ENCODE results near the gene ANTXR2. TPM values are rescaled to one million over a fixed set of nuclear protein-coding genes. Genes with fewer than 3 reads are reported as not detected.

ANTXR2 gene
- total RNA-seq, 1 experiment from 2014 or later, result 7.0 TPM

GRCh38 chr4:80075995-80076675, 3.1 kb upstream of the ANTXR2 start:
- no peak for DNase-seq (ENCODE audit: low spot score)
- H3K9me3 ChIP-seq (ENCODE audit: low read depth, low read length, poor library complexity, severe bottlenecking), result no peaks in the 10 kb centered on the region
- H3K4me3 ChIP-seq (ENCODE audit: low read depth, low read length, poor library complexity, severe bottlenecking), result no peak overlapping the region
- no TSS peak for BruUV-seq (replicated peaks)
- intact Hi-C loops (cut with micrococcal nuclease; ENCODE audit: unreplicated experiment), result no loop called here
- ChIA-PET CTCF (no interaction called here), POLR2A (ENCODE audit: low non-redundant PET) (no interaction called here)
- no peak for TF ChIP-seq EZH2 (IDR thresholded peaks at IDR 0.05; ENCODE audit: borderline replicate concordance, low read depth, low read length, poor library complexity, severe bottlenecking)
- no peak for TF ChIP-seq CTCF (conservative IDR thresholded peaks at IDR 0.05; ENCODE audit: low read depth, low read length)
- H3K27me3 ChIP-seq (replicated peaks; ENCODE audit: insufficient read depth, low read depth, low read length, poor library complexity), result no peaks in the 10 kb centered on the region
- no peak overlapping the region for H3K27ac ChIP-seq (ENCODE audit: low read depth, low read length, poor library complexity, severe bottlenecking)
- H3K4me1 ChIP-seq (ENCODE audit: insufficient read depth, low read length, poor library complexity, severe bottlenecking), result no peaks in the 10 kb centered on the region
- H3K36me3 ChIP-seq (ENCODE audit: insufficient read depth, low read length, poor library complexity, severe bottlenecking), result no peaks in the 10 kb centered on the region

GRCh38 chr4:80074651-80075050, 1.6 kb upstream of the ANTXR2 start:
- ChIA-PET POLR2A (ENCODE audit: low non-redundant PET) (no interaction called here), CTCF (no interaction called here)
- no peak overlapping the region for H3K4me3 ChIP-seq (ENCODE audit: low read depth, low read length, poor library complexity, severe bottlenecking)
- no peaks in the 10 kb centered on the region for H3K9me3 ChIP-seq (ENCODE audit: low read depth, low read length, poor library complexity, severe bottlenecking)
- TF ChIP-seq EZH2 (IDR thresholded peaks at IDR 0.05; ENCODE audit: borderline replicate concordance, low read depth, low read length, poor library complexity, severe bottlenecking) (no peak), CTCF (conservative IDR thresholded peaks at IDR 0.05; ENCODE audit: low read depth, low read length) (no peak)
- no peaks in the 10 kb centered on the region for H3K4me1 ChIP-seq (ENCODE audit: insufficient read depth, low read length, poor library complexity, severe bottlenecking)
- no peaks in the 10 kb centered on the region for H3K27me3 ChIP-seq (replicated peaks; ENCODE audit: insufficient read depth, low read depth, low read length, poor library complexity)
- no TSS peak for BruUV-seq (replicated peaks)
- H3K36me3 ChIP-seq (ENCODE audit: insufficient read depth, low read length, poor library complexity, severe bottlenecking), result no peaks in the 10 kb centered on the region
- intact Hi-C loops (cut with micrococcal nuclease; ENCODE audit: unreplicated experiment), result no loop called here
- no peak for DNase-seq (ENCODE audit: low spot score)
- H3K27ac ChIP-seq (ENCODE audit: low read depth, low read length, poor library complexity, severe bottlenecking), result no peak overlapping the region

GRCh38 chr4:80074069-80074468, 1.0 kb upstream of the ANTXR2 start:
- intact Hi-C loops (cut with micrococcal nuclease; ENCODE audit: unreplicated experiment), result no loop called here
- BruUV-seq (replicated peaks), result no TSS peak
- Histone ChIP-seq H3K9me3 (ENCODE audit: low read depth, low read length, poor library complexity, severe bottlenecking) (no peaks in the 10 kb centered on the region), H3K4me1 (ENCODE audit: insufficient read depth, low read length, poor library complexity, severe bottlenecking) (no peaks in the 10 kb centered on the region), H3K27ac (ENCODE audit: low read depth, low read length, poor library complexity, severe bottlenecking) (no peak overlapping the region), H3K4me3 (ENCODE audit: low read depth, low read length, poor library complexity, severe bottlenecking) (no peak overlapping the region), H3K27me3 (replicated peaks; ENCODE audit: insufficient read depth, low read depth, low read length, poor library complexity) (no peaks in the 10 kb centered on the region), H3K36me3 (ENCODE audit: insufficient read depth, low read length, poor library complexity, severe bottlenecking) (no peaks in the 10 kb centered on the region)
- no peak for DNase-seq (ENCODE audit: low spot score)
- ChIA-PET POLR2A (ENCODE audit: low non-redundant PET) (no interaction called here), CTCF (no interaction called here)
- no peak for TF ChIP-seq CTCF (conservative IDR thresholded peaks at IDR 0.05; ENCODE audit: low read depth, low read length)
- no peak for TF ChIP-seq EZH2 (IDR thresholded peaks at IDR 0.05; ENCODE audit: borderline replicate concordance, low read depth, low read length, poor library complexity, severe bottlenecking)
